ENCODE results near the gene FAM168B. TPM values are rescaled to one million over a fixed set of nuclear protein-coding genes. Genes with fewer than 3 reads are reported as not detected.

The FAM168B gene
- total RNA-seq, 1 donor from 2014 or later = 154 TPM

GRCh38 chr2:131005216-131005935 lies 87.9 kb downstream of the FAM168B start:
- H3K27ac Mint-ChIP-seq (ENCODE audit: unreplicated experiment) = no peak overlapping the region
- no peaks in the 10 kb centered on the region for H3K36me3 Mint-ChIP-seq (ENCODE audit: low read depth)
- H3K27me3 Mint-ChIP-seq (ENCODE audit: low read depth) = no peaks in the 10 kb centered on the region
- no peak for DNase-seq (ENCODE audit: low read depth, low spot score)
- H3K4me3 Mint-ChIP-seq = no peak overlapping the region
- no peak for TF ChIP-seq CTCF (conservative IDR thresholded peaks at IDR 0.05)
- H3K4me1 Mint-ChIP-seq = no peaks in the 10 kb centered on the region
- H3K9me3 Mint-ChIP-seq = no peaks in the 10 kb centered on the region

DNA sequence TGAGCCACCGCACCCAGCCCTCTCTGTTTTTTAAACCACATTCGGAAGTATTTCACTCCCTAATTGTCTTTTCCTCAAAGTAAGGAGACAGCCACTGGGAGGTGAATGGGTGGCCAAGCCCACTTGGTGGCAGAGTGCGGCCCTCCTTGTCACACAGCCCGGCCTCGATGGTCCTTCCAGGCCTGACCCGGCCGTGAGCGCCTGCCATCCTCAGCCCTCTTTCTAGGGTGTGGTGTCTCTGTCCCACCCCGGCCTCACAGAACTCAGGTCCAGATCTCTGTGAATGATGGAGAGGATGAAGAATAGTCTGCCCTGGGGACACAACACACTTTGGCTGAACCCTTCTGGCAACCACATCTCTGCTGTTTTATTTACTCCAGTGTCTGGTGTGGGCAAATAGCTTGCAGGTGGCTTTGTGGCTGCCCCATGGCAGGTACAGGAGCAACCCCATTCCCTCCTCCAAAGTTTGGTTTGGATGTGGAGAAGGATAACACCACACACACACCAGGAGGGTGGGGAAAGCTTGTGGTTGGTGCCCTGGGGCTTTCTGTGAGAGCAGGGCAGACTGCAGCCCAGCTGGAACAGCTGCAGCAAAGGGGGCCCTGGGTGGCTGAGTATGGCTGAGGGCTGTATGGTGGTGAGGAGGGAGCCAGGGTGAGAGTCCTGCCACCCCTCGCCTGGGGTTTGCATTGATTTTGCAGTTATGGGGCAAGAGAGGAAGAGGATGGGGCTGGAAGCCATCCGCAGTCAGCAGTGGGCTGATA lies 88.6 kb downstream of the FAM168B start:
- H3K9me3 Mint-ChIP-seq = no peaks in the 10 kb centered on the region
- no peak for TF ChIP-seq CTCF (conservative IDR thresholded peaks at IDR 0.05)

GRCh38 chr2:130998561-130998960 lies 94.7 kb downstream of the FAM168B start:
- peaks cover 32% of the 10 kb centered on the region for H3K4me1 Mint-ChIP-seq
- H3K36me3 Mint-ChIP-seq (ENCODE audit: low read depth) = no peaks in the 10 kb centered on the region
- no peaks in the 10 kb centered on the region for H3K9me3 Mint-ChIP-seq
- no peaks in the 10 kb centered on the region for H3K27me3 Mint-ChIP-seq (ENCODE audit: low read depth)
- no peak for DNase-seq (ENCODE audit: low read depth, low spot score)
- no peak overlapping the region for H3K27ac Mint-ChIP-seq (ENCODE audit: unreplicated experiment)
- no peak overlapping the region for H3K4me3 Mint-ChIP-seq
- TF ChIP-seq CTCF (conservative IDR thresholded peaks at IDR 0.05) = no peak

More for the DNA sequence above, 88.6 kb downstream of the FAM168B start:
- Mint-ChIP-seq H3K4me1 (peaks cover 3% of the 10 kb centered on the region), H3K27ac (ENCODE audit: unreplicated experiment) (no peak overlapping the region), H3K4me3 (no peak overlapping the region), H3K36me3 (ENCODE audit: low read depth) (no peaks in the 10 kb centered on the region), H3K27me3 (ENCODE audit: low read depth) (no peaks in the 10 kb centered on the region)
- no peak for DNase-seq (ENCODE audit: low read depth, low spot score)

Other genes starting within 250 kb of the FAM168B start
- 44.6 and 44.9 TPM in 2 replicates for gene PLEKHB2, start 11.9 kb upstream of the FAM168B start, total RNA-seq
- gene POTEE, start 116.1 kb upstream of the FAM168B start, total RNA-seq = 1.0 and 1.1 TPM in 2 replicates